ENCODE data around the gene WDR77.

DNA sequence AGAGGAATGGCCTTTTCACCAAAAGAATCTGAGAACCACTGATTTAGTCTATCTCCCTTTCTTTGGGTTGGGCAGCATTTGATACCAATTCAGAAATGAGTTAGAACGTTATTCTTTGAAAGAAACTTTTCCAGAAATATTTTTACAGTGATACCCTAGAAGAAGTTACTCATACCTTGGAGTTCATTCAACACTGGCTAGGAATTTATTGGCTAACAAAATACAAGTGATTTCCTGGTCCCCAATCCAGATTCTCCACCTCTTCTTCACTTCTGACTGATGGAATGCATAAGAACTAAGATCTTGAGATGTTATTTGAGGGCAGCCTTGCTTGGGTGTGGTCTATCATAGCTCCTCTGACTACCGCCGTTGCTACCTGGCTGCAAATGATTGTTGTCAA lies 34.1 kb upstream of the WDR77 start:
- no peak for TF ChIP-seq EP300 (IDR thresholded peaks at IDR 0.05)
- TF ChIP-seq, protein P1, sequence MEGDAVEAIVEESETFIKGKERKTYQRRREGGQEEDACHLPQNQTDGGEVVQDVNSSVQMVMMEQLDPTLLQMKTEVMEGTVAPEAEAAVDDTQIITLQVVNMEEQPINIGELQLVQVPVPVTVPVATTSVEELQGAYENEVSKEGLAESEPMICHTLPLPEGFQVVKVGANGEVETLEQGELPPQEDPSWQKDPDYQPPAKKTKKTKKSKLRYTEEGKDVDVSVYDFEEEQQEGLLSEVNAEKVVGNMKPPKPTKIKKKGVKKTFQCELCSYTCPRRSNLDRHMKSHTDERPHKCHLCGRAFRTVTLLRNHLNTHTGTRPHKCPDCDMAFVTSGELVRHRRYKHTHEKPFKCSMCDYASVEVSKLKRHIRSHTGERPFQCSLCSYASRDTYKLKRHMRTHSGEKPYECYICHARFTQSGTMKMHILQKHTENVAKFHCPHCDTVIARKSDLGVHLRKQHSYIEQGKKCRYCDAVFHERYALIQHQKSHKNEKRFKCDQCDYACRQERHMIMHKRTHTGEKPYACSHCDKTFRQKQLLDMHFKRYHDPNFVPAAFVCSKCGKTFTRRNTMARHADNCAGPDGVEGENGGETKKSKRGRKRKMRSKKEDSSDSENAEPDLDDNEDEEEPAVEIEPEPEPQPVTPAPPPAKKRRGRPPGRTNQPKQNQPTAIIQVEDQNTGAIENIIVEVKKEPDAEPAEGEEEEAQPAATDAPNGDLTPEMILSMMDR (IDR thresholded peaks at IDR 0.05): no peak
- TF ChIP-seq POLR2AphosphoS5 (IDR thresholded peaks at IDR 0.05): no peak
- no peak for TF ChIP-seq POLR2A (IDR thresholded peaks at IDR 0.05)
